GM15510 (cell line): ENCODE data around the gene SNX17.

Source experiments
- POLR2A ChIP-seq: IDR thresholded peaks from 3 replicates; pipeline ENCODE4 v1.6.1; 2011; ENCODE audit warnings: borderline replicate concordance; ENCODE audit not compliant: insufficient read length; ENCODE audit errors: extremely low read depth

The SNX17 gene

GRCh38 chr2:27376866-27377617 lies 6.6 kb downstream of the SNX17 start:
- peak; percentile 16 for TF ChIP-seq POLR2A

GRCh38 chr2:27377618-27378095 lies 7.2 kb downstream of the SNX17 start:
- TF ChIP-seq POLR2A: no peak

GRCh38 chr2:27378096-27378808 lies 7.8 kb downstream of the SNX17 start:
- TF ChIP-seq POLR2A: no peak

- TF ChIP-seq POLR2A: no peak
Measured at GRCh38 chr2:27378809-27379290, 8.4 kb downstream of the SNX17 start.

- no peak for TF ChIP-seq POLR2A
Measured at GRCh38 chr2:27379383-27379835, 9.0 kb downstream of the SNX17 start.

GRCh38 chr2:27379836-27380625 lies 9.6 kb downstream of the SNX17 start:
- TF ChIP-seq POLR2A: no peak

GRCh38 chr2:27380626-27381545 lies 10.5 kb downstream of the SNX17 start, which contains the start of gene ZNF513:
ZNF513 (minus strand) TSS chr2:27380734; CDS start chr2:27380526, 208 bp downstream.
- TF ChIP-seq POLR2A: peak; percentile 57

- TF ChIP-seq POLR2A: no peak
Measured at GRCh38 chr2:27381577-27382181, 11.3 kb downstream of the SNX17 start.

- TF ChIP-seq POLR2A: no peak
Measured at GRCh38 chr2:27390822-27391679, 20.6 kb downstream of the SNX17 start.

- no peak for TF ChIP-seq POLR2A
Measured at GRCh38 chr2:27393225-27393624, 22.8 kb downstream of the SNX17 start.

GRCh38 chr2:27398962-27399361 lies 28.5 kb downstream of the SNX17 start:
- no peak for TF ChIP-seq POLR2A

- TF ChIP-seq POLR2A: no peak
Measured at GRCh38 chr2:27400348-27401135, 30.1 kb downstream of the SNX17 start.

- TF ChIP-seq POLR2A: no peak
Measured at GRCh38 chr2:27407798-27408491, 37.5 kb downstream of the SNX17 start.
